CD4-positive, alpha-beta T cell (primary cell): ENCODE results near the gene SUCNR1. TPM values are rescaled to one million over a fixed set of nuclear protein-coding genes. Genes with fewer than 3 reads are reported as not detected.

ENCODE experiments used
- ATAC-seq: fragments of 200-7000 bp; cut with Tn5 transposase; one replicate; pipeline ENCODE4 v1.10.0; 2022; ENCODE audit warnings: mild to moderate bottlenecking; ENCODE audit not compliant: poor library complexity
- CTCF ChIA-PET: fragments of 350-600 bp; sonication (Branson Sonifier 250); formaldehyde crosslinking; loops from one replicate; lab custom pipeline; 2021; ENCODE audit warnings: antibody characterized with exemption, inconsistent platforms; lab: Charles Lee
- POLR2A ChIA-PET: fragments of 350-600 bp; sonication (Branson Sonifier 250); formaldehyde crosslinking; loops from one replicate; lab custom pipeline; 2021; ENCODE audit warnings: antibody characterized with exemption, inconsistent platforms; lab: Charles Lee
- DNase-seq, 14 experiments: peaks; one replicate each; pipeline ENCODE4 v3.0.0-alpha.2; 2013 to 2020; ENCODE audit warnings: mixed read lengths in 2 of 14
- H3K27ac ChIP-seq, 2 donors: one replicate each; pipeline versions ENCODE4 v1.5.1 to v1.7.0; 2013; ENCODE audit warnings: low read length in 2 of 2, low read depth in 1 of 2, mild to moderate bottlenecking in 1 of 2
- H3K27me3 ChIP-seq, 2 experiments: 1 replicate in 1 of 2; 2 replicates in 1 of 2; pipeline versions ENCODE4 v1.6.1 to v1.7.0; 2013; ENCODE audit warnings: low read length in 2 of 2, control low read depth in 1 of 2, mild to moderate bottlenecking in 1 of 2, moderate library complexity in 1 of 2; ENCODE audit not compliant: insufficient read depth in 2 of 2, control insufficient read depth in 1 of 2
- H3K36me3 ChIP-seq: one replicate; pipeline ENCODE4 v1.6.1; 2013; ENCODE audit warnings: low read length, control low read depth; ENCODE audit not compliant: insufficient read depth
- H3K4me1 ChIP-seq: one replicate; pipeline ENCODE4 v1.6.1; 2013; ENCODE audit warnings: low read length, control low read depth; ENCODE audit not compliant: insufficient read depth
- H3K4me3 ChIP-seq: one replicate; pipeline ENCODE4 v1.5.1; 2013; ENCODE audit warnings: mild to moderate bottlenecking, low read length, moderate library complexity
- H3K9me3 ChIP-seq, 2 experiments: 1 replicate in 1 of 2; 2 replicates in 1 of 2; pipeline versions ENCODE4 v1.6.1 to v1.7.0; 2013; ENCODE audit warnings: low read length in 2 of 2, mild to moderate bottlenecking in 2 of 2, control low read depth in 1 of 2, moderate library complexity in 1 of 2; ENCODE audit not compliant: control insufficient read depth in 1 of 2, insufficient read depth in 1 of 2
- H3K27ac Mint-ChIP-seq: one replicate; pipeline ENCODE4 v1.8.0; 2020; ENCODE audit warnings: mixed read lengths
- H3K27me3 Mint-ChIP-seq: one replicate; pipeline ENCODE4 v1.8.0; 2021; ENCODE audit warnings: mixed read lengths
- H3K36me3 Mint-ChIP-seq: one replicate; pipeline ENCODE4 v1.8.0; 2021; ENCODE audit warnings: low read depth, mixed read lengths
- H3K4me1 Mint-ChIP-seq: one replicate; pipeline ENCODE4 v1.8.0; 2021; ENCODE audit warnings: low read depth, mixed read lengths
- H3K4me3 Mint-ChIP-seq: one replicate; pipeline ENCODE4 v1.8.0; 2020; ENCODE audit warnings: mild to moderate bottlenecking, mixed read lengths
- H3K9me3 Mint-ChIP-seq: one replicate; pipeline ENCODE4 v1.8.0; 2020; ENCODE audit warnings: mixed read lengths
- intact Hi-C, 2 experiments: fragments of 100-400 bp; cut with DNase I in 1 of 2; cut with micrococcal nuclease in 1 of 2; formaldehyde crosslinking; loops; one replicate each; pipeline versions ENCODE4 v1.15.1 to v1.9.0; 2023 to 2025; cut with DNase I, micrococcal nuclease
- total RNA-seq, 174 experiments: library from RNA in 2 of 174; stranded (reverse) in 2 of 174; gene quantifications; one replicate each; pipeline ENCODE4 v1.2.3 and lab custom pipeline; 2021 to 2026
- TF ChIP-seq, protein P1 (sequence below): fragments of 200-600 bp; IDR thresholded peaks from one replicate; pipeline ENCODE4 v1.8.0; 2022; ENCODE audit warnings: antibody characterized with exemption, mild to moderate bottlenecking

The SUCNR1 gene
- total RNA-seq, 2 experiments from 2014 or later = not detected

DNA sequence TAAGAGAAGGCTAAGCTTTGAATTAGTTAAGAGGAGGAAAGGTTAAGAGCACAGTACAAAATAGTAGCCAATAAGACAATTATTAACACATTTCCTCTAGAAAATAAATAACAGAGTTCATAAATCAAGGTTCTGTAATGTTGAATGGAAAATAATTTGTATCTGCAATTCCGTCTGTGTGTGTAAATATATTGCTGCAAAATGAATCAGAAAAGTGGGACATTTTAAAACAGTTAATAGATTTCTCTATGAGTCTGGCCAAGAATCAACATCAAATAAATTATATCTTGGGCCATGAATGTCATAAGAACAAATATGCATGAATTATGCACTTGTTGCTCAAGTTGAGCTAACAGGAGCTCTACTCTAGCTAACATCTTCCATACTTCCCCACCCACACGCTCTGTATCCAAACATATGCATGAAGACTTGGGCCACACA, 14.2 kb upstream of the SUCNR1 start:
- H3K36me3 Mint-ChIP-seq = no peaks in the 10 kb centered on the region
- H3K9me3 Mint-ChIP-seq = no peaks in the 10 kb centered on the region

DNA sequence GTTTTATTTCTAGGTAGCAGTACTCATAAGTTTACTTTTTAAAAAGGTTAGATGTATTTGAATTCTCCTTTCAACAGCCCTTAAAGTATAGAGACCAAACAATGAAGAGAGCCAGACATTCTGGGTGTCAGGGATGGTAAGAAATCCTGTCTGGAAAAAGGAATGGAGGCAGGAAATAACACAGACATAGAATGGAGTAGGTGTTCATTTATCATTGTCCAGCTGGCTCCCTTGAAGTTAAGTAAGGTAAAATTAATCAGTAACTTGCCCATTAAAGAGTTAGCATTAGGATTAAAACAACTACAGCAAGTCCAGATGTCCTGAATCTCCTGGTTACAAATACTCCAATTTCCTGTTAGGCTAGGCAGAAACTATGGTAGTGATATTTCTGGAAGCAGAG, 13.5 kb upstream of the SUCNR1 start:
- Histone ChIP-seq H3K36me3 (no peaks in the 10 kb centered on the region), H3K9me3 (no peaks in the 10 kb centered on the region), H3K27ac (no peak overlapping the region), H3K27me3 (no peaks in the 10 kb centered on the region), H3K4me3 (no peak overlapping the region), H3K4me1 (no peaks in the 10 kb centered on the region)
- Mint-ChIP-seq H3K27me3 (peaks cover 18% of the 10 kb centered on the region), H3K9me3 (no peaks in the 10 kb centered on the region), H3K36me3 (no peaks in the 10 kb centered on the region), H3K4me3 (no peak overlapping the region), H3K4me1 (no peaks in the 10 kb centered on the region), H3K27ac (no peak overlapping the region)
- TF ChIP-seq, protein P1, sequence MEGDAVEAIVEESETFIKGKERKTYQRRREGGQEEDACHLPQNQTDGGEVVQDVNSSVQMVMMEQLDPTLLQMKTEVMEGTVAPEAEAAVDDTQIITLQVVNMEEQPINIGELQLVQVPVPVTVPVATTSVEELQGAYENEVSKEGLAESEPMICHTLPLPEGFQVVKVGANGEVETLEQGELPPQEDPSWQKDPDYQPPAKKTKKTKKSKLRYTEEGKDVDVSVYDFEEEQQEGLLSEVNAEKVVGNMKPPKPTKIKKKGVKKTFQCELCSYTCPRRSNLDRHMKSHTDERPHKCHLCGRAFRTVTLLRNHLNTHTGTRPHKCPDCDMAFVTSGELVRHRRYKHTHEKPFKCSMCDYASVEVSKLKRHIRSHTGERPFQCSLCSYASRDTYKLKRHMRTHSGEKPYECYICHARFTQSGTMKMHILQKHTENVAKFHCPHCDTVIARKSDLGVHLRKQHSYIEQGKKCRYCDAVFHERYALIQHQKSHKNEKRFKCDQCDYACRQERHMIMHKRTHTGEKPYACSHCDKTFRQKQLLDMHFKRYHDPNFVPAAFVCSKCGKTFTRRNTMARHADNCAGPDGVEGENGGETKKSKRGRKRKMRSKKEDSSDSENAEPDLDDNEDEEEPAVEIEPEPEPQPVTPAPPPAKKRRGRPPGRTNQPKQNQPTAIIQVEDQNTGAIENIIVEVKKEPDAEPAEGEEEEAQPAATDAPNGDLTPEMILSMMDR = no peak
- ChIA-PET POLR2A (no interaction called here), CTCF (interaction anchor here (1.0 kb wide), 1 partner anchor 12 kb away, joined by 3 read pairs; no protein-coding TSS in a partner anchor)
- ATAC-seq = no peak
- intact Hi-C loops = no loop called here
- DNase-seq = no peak

More for the DNA sequence above, 14.2 kb upstream of the SUCNR1 start:
- Histone ChIP-seq H3K4me1 (no peaks in the 10 kb centered on the region), H3K27me3 (peaks cover 0 to 3% of the 10 kb centered on the region in 2 experiments), H3K36me3 (no peaks in the 10 kb centered on the region), H3K27ac (no peak overlapping the region), H3K9me3 (no peaks in the 10 kb centered on the region), H3K4me3 (no peak overlapping the region)
- ATAC-seq (no peak), DNase-seq (no peak)
- Mint-ChIP-seq H3K27ac (no peak overlapping the region), H3K4me3 (no peak overlapping the region), H3K27me3 (peaks cover 23% of the 10 kb centered on the region), H3K4me1 (no peaks in the 10 kb centered on the region)
- POLR2A ChIA-PET = no interaction called here
- TF ChIP-seq, protein P1 = no peak
- CTCF ChIA-PET = interaction anchor here (1.0 kb wide), 1 partner anchor 11 kb away, joined by 3 read pairs; no protein-coding TSS in a partner anchor
- intact Hi-C loops = no loop called here

DNA sequence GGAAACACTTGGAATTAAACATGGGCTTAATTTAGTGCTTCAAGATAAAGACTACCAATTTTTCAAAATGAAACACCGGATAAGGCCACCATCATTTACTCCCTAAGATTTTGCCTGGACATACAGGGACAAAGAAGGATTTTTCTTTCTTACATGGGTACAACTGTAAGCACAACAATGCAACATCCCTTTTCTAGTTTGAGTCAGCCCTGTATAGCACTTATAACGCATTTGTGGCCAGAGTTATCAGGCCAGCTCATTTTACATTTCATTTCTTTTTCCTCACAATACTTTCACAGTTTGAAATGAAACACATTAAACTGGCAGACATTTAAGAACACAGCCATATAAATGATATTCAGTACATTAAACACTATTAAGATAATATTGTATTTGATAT, 9.8 kb upstream of the SUCNR1 start:
- no peak for DNase-seq
- no peaks in the 10 kb centered on the region for H3K4me1 ChIP-seq
- Mint-ChIP-seq H3K36me3 (no peaks in the 10 kb centered on the region), H3K27me3 (no peaks in the 10 kb centered on the region), H3K4me1 (no peaks in the 10 kb centered on the region), H3K9me3 (no peaks in the 10 kb centered on the region), H3K4me3 (no peak overlapping the region), H3K27ac (no peak overlapping the region)
- CTCF ChIA-PET = no interaction called here
- no peak overlapping the region for H3K4me3 ChIP-seq
- TF ChIP-seq, protein P1 = no peak
- H3K36me3 ChIP-seq = no peaks in the 10 kb centered on the region
- H3K27ac ChIP-seq = no peak overlapping the region
- POLR2A ChIA-PET = no interaction called here
- intact Hi-C loops = no loop called here
- H3K9me3 ChIP-seq = no peaks in the 10 kb centered on the region
- no peaks in the 10 kb centered on the region for H3K27me3 ChIP-seq
- ATAC-seq = no peak
